IMR-90 (cell line): ENCODE measurements around the gene PTPRCAP. TPM values are rescaled to one million over a fixed set of nuclear protein-coding genes. Genes with fewer than 3 reads are reported as not detected.

Experiments used
- ATAC-seq: fragments of 200-7000 bp; cut with Tn5 transposase; 2 replicates; pipeline ENCODE4 v1.9.1; 2020; ENCODE audit warnings: low read depth, mild to moderate bottlenecking, moderate library complexity
- BruUV-seq: library from RNA; stranded (reverse); fragments of 400-500 nt; replicated peaks from 2 replicates; lab custom pipeline; 2021; lab: Mats Ljungman, UMichigan
- CTCF ChIA-PET: fragments of 300-600 bp; formaldehyde crosslinking; extraction: SDS; loops from one replicate; lab custom pipeline; 2021; ENCODE audit warnings: antibody characterized with exemption; lab: Yijun Ruan, JAX
- POLR2A ChIA-PET: fragments of 300-600 bp; sonication (Branson Sonifier 250); formaldehyde crosslinking; loops from one replicate; lab custom pipeline; 2022; ENCODE audit warnings: antibody characterized with exemption; ENCODE audit not compliant: unreplicated experiment; lab: Charles Lee
- DNase-seq: peaks from one replicate; pipeline ENCODE4 v3.0.0; 2013
- H2AFZ ChIP-seq: replicated peaks from 2 replicates; pipeline ENCODE3; 2013; ENCODE audit warnings: low read length, mild to moderate bottlenecking; ENCODE audit not compliant: poor library complexity
- H2AK5ac ChIP-seq: 2 replicates; pipeline ENCODE4 v1.6.1; 2013; ENCODE audit warnings: low read depth, low read length, inconsistent platforms
- H2AK9ac ChIP-seq: replicated peaks from 2 replicates; pipeline ENCODE3; 2013; ENCODE audit warnings: mild to moderate bottlenecking, low read depth, low read length, moderate library complexity; ENCODE audit not compliant: poor library complexity
- H2BK120ac ChIP-seq: 2 replicates; pipeline ENCODE4 v1.6.1; 2013; ENCODE audit warnings: low read depth, low read length, inconsistent platforms
- H2BK15ac ChIP-seq: 3 replicates; pipeline ENCODE4 v1.6.1; 2013; ENCODE audit warnings: low read depth, low read length, inconsistent platforms
- H2BK20ac ChIP-seq: 2 replicates; pipeline ENCODE4 v1.6.1; 2013; ENCODE audit warnings: low read depth, mild to moderate bottlenecking, inconsistent platforms, low read length, moderate library complexity
- H2BK5ac ChIP-seq: 2 replicates; pipeline ENCODE4 v1.6.1; 2013; ENCODE audit warnings: mild to moderate bottlenecking, low read depth, low read length, inconsistent platforms; ENCODE audit not compliant: poor library complexity, severe bottlenecking
- H3K14ac ChIP-seq: replicated peaks from 2 replicates; pipeline ENCODE4 v1.6.1; 2013; ENCODE audit warnings: low read depth, low read length, inconsistent platforms
- H3K18ac ChIP-seq: 2 replicates; pipeline ENCODE4 v1.6.1; 2013; ENCODE audit warnings: low read depth, low read length, control low read depth
- H3K23ac ChIP-seq: 2 replicates; pipeline ENCODE4 v1.6.1; 2013; ENCODE audit warnings: low read depth, low read length, inconsistent platforms
- H3K27ac ChIP-seq: 2 replicates; pipeline ENCODE4 v1.5.1; 2013; ENCODE audit warnings: mild to moderate bottlenecking, control low read depth, low read length; ENCODE audit not compliant: insufficient read depth
- H3K27me3 ChIP-seq: 2 replicates; pipeline ENCODE4 v1.6.1; 2013; ENCODE audit warnings: low read length; ENCODE audit not compliant: control insufficient read depth, insufficient read depth
- H3K36me3 ChIP-seq: 2 replicates; pipeline ENCODE4 v1.6.1; 2013; ENCODE audit warnings: low read length, mixed read lengths; ENCODE audit not compliant: control insufficient read depth, insufficient read depth
- H3K4ac ChIP-seq: 2 replicates; pipeline ENCODE4 v1.6.1; 2013; ENCODE audit warnings: low read depth, low read length, inconsistent platforms
- H3K4me1 ChIP-seq: 2 replicates; pipeline ENCODE4 v1.6.1; 2013; ENCODE audit warnings: low read length, mixed read lengths; ENCODE audit not compliant: control insufficient read depth, insufficient read depth
- H3K4me2 ChIP-seq: 2 replicates; pipeline ENCODE4 v1.6.1; 2013; ENCODE audit warnings: low read depth, mild to moderate bottlenecking, control low read depth, low read length, moderate library complexity
- H3K4me3 ChIP-seq: 2 replicates; pipeline ENCODE4 v1.5.1; 2013; ENCODE audit warnings: low read depth, mild to moderate bottlenecking, control low read depth, low read length, moderate library complexity; ENCODE audit not compliant: insufficient read depth
- H3K56ac ChIP-seq: 2 replicates; pipeline ENCODE4 v1.6.1; 2013; ENCODE audit warnings: low read length, inconsistent platforms; ENCODE audit not compliant: insufficient read depth; ENCODE audit errors: extremely low read depth
- H3K79me1 ChIP-seq, 2 experiments: 2 replicates each; pipeline ENCODE4 v1.6.1; 2013; ENCODE audit warnings: low read length in 2 of 2, inconsistent platforms in 1 of 2, low read depth in 1 of 2
- H3K9ac ChIP-seq: 2 replicates; pipeline ENCODE4 v1.6.1; 2013; ENCODE audit warnings: low read depth, low read length, control low read depth
- H3K9me1 ChIP-seq: 2 replicates; pipeline ENCODE4 v1.6.1; 2013; ENCODE audit warnings: low read length, inconsistent platforms; ENCODE audit not compliant: insufficient read depth
- H3K9me3 ChIP-seq: 2 replicates; pipeline ENCODE4 v1.6.1; 2013; ENCODE audit warnings: low read length; ENCODE audit not compliant: control insufficient read depth, insufficient read depth
- H4K20me1 ChIP-seq: 2 replicates; pipeline ENCODE4 v1.6.1; 2013; ENCODE audit warnings: low read length, inconsistent platforms; ENCODE audit not compliant: insufficient read depth
- H4K5ac ChIP-seq: 2 replicates; pipeline ENCODE4 v1.6.1; 2013; ENCODE audit warnings: mild to moderate bottlenecking, low read depth, low read length, control low read depth
- H4K8ac ChIP-seq, 2 experiments: 2 replicates each; pipeline ENCODE4 v1.6.1; 2013; ENCODE audit warnings: low read depth in 2 of 2, low read length in 2 of 2, control low read depth in 1 of 2, inconsistent platforms in 1 of 2
- H4K91ac ChIP-seq: 2 replicates; pipeline ENCODE4 v1.6.1; 2013; ENCODE audit warnings: low read depth, low read length, inconsistent platforms; ENCODE audit not compliant: insufficient read depth
- CHD1 ChIP-seq: IDR thresholded peaks from 2 replicates; pipeline ENCODE4 v1.6.1; 2012; ENCODE audit warnings: low read depth, low read length, improper control_type of control experiment
- FOS ChIP-seq: fragments of 150-350 bp; IDR thresholded peaks from 2 replicates; pipeline ENCODE4 v1.6.1; 2016; ENCODE audit warnings: low read depth, low read length
- MAZ ChIP-seq: IDR thresholded peaks from 2 replicates; pipeline ENCODE4 v1.6.1; 2012; ENCODE audit warnings: low read depth, mild to moderate bottlenecking, low read length, improper control_type of control experiment, moderate library complexity, borderline replicate concordance
- MXI1 ChIP-seq: IDR thresholded peaks from 2 replicates; pipeline ENCODE4 v1.6.1; 2012; ENCODE audit warnings: low read depth, mild to moderate bottlenecking, low read length, moderate library complexity, borderline replicate concordance
- NFE2L2 ChIP-seq: fragments of 150-350 bp; IDR thresholded peaks from 2 replicates; pipeline ENCODE4 v1.6.1; 2016; ENCODE audit warnings: low read depth, mild to moderate bottlenecking, low read length
- RCOR1 ChIP-seq: IDR thresholded peaks from 2 replicates; pipeline ENCODE4 v1.6.1; 2012; ENCODE audit warnings: mild to moderate bottlenecking, low read length, improper control_type of control experiment; ENCODE audit not compliant: insufficient replicate concordance
- WGBS, 2 experiments: methylation state at CpG; one replicate each; pipeline versions ENCODE4 v1.1.5 to v1.1.7; 2013; ENCODE audit warnings: missing lambda C conversion rate in 2 of 2; ENCODE audit not compliant: insufficient read length in 1 of 2; ENCODE audit errors: extremely low coverage in 2 of 2; 5-methylcytosine and 5-hydroxymethylcytosine counted together
- dilution Hi-C: fragments of 300-500 bp; cut with HindIII; formaldehyde crosslinking; loops from one replicate; pipeline ENCODE4 v1.14.3; 2018; ENCODE audit warnings: low sequenced_read_pairs; ENCODE audit not compliant: unreplicated experiment
- in situ Hi-C: fragments of 300-500 bp; cut with MboI; formaldehyde crosslinking; loops from 3 replicates; pipeline ENCODE4 v1.14.3; 2019; ENCODE audit warnings: low sequenced_read_pairs, inconsistent platforms, mixed read lengths
- intact Hi-C: fragments of 100-400 bp; cut with micrococcal nuclease; formaldehyde crosslinking; loops from 2 replicates; pipeline ENCODE4 v1.10.0; 2022
- polyA plus RNA-seq, 3 experiments: library from polyadenylated mRNA; depleted of rRNA; stranded (reverse); fragments of >200 nt; gene quantifications; 2 replicates each; pipeline ENCODE4 v1.2.3, GENCODE V29; 2012; ENCODE audit warnings: low replicate concordance in 1 of 3
- total RNA-seq: library from RNA; depleted of rRNA; stranded (reverse); fragments of >200 nt; gene quantifications from 2 replicates; pipeline ENCODE4 v1.2.3, GENCODE V29; 2012

PTPRCAP gene
- total and polyA plus RNA-seq, 2 of the 4 experiments (the other 2 are of a cell fraction): 0.24 TPM; not detected in 1

GRCh38 chr11:67441731-67442351 is 4.4 kb upstream of the PTPRCAP start:
- Histone ChIP-seq H2AFZ (no peak overlapping the region), H4K20me1 (peaks cover 8% of the 10 kb centered on the region), H3K36me3 (peaks cover 40% of the 10 kb centered on the region; the same call in 1 of the 2 replicates), H4K5ac (no peak overlapping the region), H3K18ac (no peak overlapping the region), H3K27ac (no peak overlapping the region), H3K27me3 (no peaks in the 10 kb centered on the region), H2AK9ac (peak overlapping the region; percentile 78), H4K8ac (no peak overlapping the region; a peak in 1 of 4 replicates), H2AK5ac (peak overlapping the region; percentile 15; the same call in 1 of the 2 replicates), H3K14ac (no peak overlapping the region), H4K91ac (no peak overlapping the region), H3K56ac (no peak overlapping the region), H3K23ac (no peak overlapping the region), H3K4me3 (no peak overlapping the region), H3K4ac (no peak overlapping the region), H3K4me2 (no peak overlapping the region), H3K79me1 (peaks cover 8 to 26% of the 10 kb centered on the region in 2 experiments), H2BK120ac (no peak overlapping the region), H3K9me1 (peaks cover 8% of the 10 kb centered on the region; the same call in 1 of the 2 replicates), H3K9ac (no peak overlapping the region), H2BK15ac (no peak overlapping the region), H2BK20ac (no peak overlapping the region), H3K9me3 (no peaks in the 10 kb centered on the region), H2BK5ac (no peak overlapping the region), H3K4me1 (peaks cover 3% of the 10 kb centered on the region; the same call in 1 of the 2 replicates)
- ChIA-PET CTCF (no interaction called here), POLR2A (interaction anchor here (0.5 kb wide), 1 partner anchor 11 kb away, joined by 3 read pairs; no protein-coding TSS in a partner anchor)
- BruUV-seq: TSS peak; percentile 73
- dilution Hi-C loops (no loop called here), in situ Hi-C loops (no loop called here), intact Hi-C loops (no loop called here)
- 88% methylated on average over 22 of the region's 28 CpGs; no CpG with 5 or more reads in 1 of the 2 experiments for WGBS, 2 experiments
- ATAC-seq (no peak), DNase-seq (no peak)
- TF ChIP-seq MAZ: no peak
- TF ChIP-seq NFE2L2: no peak
- no peak for TF ChIP-seq FOS
- no peak for TF ChIP-seq RCOR1
- no peak for TF ChIP-seq MXI1
- no peak for TF ChIP-seq CHD1
